ENCODE measurements around the gene GPC3. TPM values are rescaled to one million over a fixed set of nuclear protein-coding genes. Genes with fewer than 3 reads are reported as not detected.
A peak's percentile ranks its signal among the peaks of the same experiment; 100 is the strongest.

GPC3 gene
- total RNA-seq, 1 donor: not detected

GRCh38 chrX:133511041-133511440, 474.4 kb downstream of the GPC3 start:
- H3K4me3 ChIP-seq (ENCODE audit: low read depth, low read length): no peak overlapping the region
- TF ChIP-seq CTCF (IDR thresholded peaks at IDR 0.05; ENCODE audit: insufficient read depth, low read length): no peak
- DNase-seq (ENCODE audit: low read depth): no peak

DNA sequence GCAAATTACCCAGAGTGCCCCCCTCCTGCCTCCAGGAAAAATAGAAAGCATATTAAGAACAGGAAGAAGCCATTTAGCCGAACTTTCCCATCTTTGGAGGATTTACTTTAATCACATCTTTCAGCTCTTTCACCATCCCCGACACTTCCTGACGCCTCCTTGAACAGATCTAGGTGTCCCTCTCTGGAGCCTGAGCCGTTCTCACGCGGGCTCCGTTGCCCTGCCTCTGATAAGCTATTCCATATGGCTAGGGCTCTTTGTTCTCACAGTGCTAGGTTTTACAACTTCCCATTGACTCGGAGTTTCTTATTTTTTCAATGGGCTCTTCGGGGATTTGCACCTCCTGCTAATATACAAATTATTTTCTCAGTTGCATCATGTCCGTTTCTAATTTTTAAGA, 488.0 kb downstream of the GPC3 start:
- TF ChIP-seq CTCF (IDR thresholded peaks at IDR 0.05; ENCODE audit: insufficient read depth, low read length): no peak
- no peak for DNase-seq (ENCODE audit: low read depth)
- H3K4me3 ChIP-seq (ENCODE audit: low read depth, low read length): no peak overlapping the region

DNA sequence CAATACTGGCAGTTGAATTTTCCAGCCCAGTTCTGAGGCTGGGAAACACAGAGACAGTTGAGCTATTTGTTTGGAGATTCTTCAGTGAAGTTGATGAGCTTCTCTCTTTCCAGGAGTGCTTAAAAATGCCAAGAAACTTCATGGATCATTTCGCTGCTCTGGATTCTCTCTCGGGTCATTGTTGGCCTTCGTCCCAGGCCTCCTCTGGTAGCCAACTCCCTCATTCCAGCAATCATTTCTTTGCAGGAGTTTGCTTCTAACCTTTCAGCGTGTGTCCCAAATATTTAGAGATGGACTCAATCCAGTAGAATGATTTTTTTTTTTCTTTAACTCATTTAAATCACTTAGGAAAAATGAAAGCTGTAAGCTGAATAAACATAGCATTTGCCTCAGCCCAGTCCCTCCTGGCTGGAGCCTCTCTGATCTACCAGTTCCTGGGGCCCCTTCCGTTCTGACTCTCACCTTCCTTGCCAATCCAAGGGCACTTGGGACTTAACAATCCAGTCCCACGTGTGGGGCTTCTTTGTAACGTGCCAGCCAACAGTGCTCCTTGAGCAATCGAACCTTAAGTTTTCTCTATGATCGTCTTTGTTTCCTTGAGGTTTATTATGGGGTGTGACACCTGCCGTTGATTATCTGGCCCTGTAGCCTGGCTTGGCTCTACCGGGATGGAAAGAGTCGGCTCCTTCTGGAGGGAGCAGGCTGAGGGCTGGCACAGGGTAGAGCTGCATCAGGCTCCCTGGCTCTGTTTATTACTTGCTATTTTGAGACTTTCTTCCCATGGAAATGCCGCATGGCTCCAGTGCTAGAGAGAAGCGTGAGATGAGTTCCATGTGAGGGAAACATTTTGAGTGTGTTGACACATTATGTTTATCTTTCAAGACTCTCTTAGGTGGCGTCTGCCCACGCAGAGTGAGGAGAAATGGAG, 489.7 kb downstream of the GPC3 start:
- DNase-seq (ENCODE audit: low read depth): peak; percentile 88
- no peak for TF ChIP-seq CTCF (IDR thresholded peaks at IDR 0.05; ENCODE audit: insufficient read depth, low read length)
- no peak overlapping the region for H3K4me3 ChIP-seq (ENCODE audit: low read depth, low read length)

GRCh38 chrX:133493366-133493765, 492.0 kb downstream of the GPC3 start:
- TF ChIP-seq CTCF (IDR thresholded peaks at IDR 0.05; ENCODE audit: insufficient read depth, low read length): no peak
- DNase-seq (ENCODE audit: low read depth): no peak
- no peak overlapping the region for H3K4me3 ChIP-seq (ENCODE audit: low read depth, low read length)

GRCh38 chrX:133490955-133491354, 494.4 kb downstream of the GPC3 start:
- TF ChIP-seq CTCF (IDR thresholded peaks at IDR 0.05; ENCODE audit: insufficient read depth, low read length): no peak
- H3K4me3 ChIP-seq (ENCODE audit: low read depth, low read length): no peak overlapping the region
- no peak for DNase-seq (ENCODE audit: low read depth)

Small RNA genes within 50 kb of the gene (small RNA-seq; reads per million reads assigned to genes)
- not detected for gene RNU6-203P

Measured in fibroblast of the aortic adventitia (primary cell).